Mononuclear cell (primary cell): ENCODE data around the gene PHOSPHO1. TPM values are rescaled to one million over a fixed set of nuclear protein-coding genes. Genes with fewer than 3 reads are reported as not detected.

Experiments
- H3K27me3 ChIP-seq: 2 replicates; pipeline ENCODE4 v1.6.0; 2011; ENCODE audit warnings: low read length, control low read depth; ENCODE audit not compliant: insufficient read depth
- H3K4me1 ChIP-seq: 2 replicates; pipeline ENCODE4 v1.5.1; 2011; ENCODE audit warnings: mild to moderate bottlenecking, low read length, control low read depth; ENCODE audit not compliant: insufficient read depth
- H3K4me3 ChIP-seq: 2 replicates; pipeline ENCODE4 v1.5.1; 2011; ENCODE audit warnings: mild to moderate bottlenecking, low read length, moderate library complexity
- H3K9me3 ChIP-seq: 2 replicates; pipeline ENCODE4 v1.5.1; 2011; ENCODE audit warnings: low read depth, mild to moderate bottlenecking, control low read depth, low read length
- total RNA-seq: library from RNA; depleted of rRNA; stranded (reverse); fragments of >200 nt; gene quantifications from one replicate; pipeline ENCODE4 v1.2.3, GENCODE V29; 2012

Gene PHOSPHO1
- total RNA-seq, 1 donor: 0.21 TPM

- Histone ChIP-seq H3K9me3 (no peaks in the 10 kb centered on the region), H3K4me3 (no peak overlapping the region), H3K4me1 (peaks cover 31% of the 10 kb centered on the region), H3K27me3 (no peaks in the 10 kb centered on the region)
These were observed 24.5 kb upstream of the PHOSPHO1 start for GRCh38 chr17:49255125-49255524.

DNA sequence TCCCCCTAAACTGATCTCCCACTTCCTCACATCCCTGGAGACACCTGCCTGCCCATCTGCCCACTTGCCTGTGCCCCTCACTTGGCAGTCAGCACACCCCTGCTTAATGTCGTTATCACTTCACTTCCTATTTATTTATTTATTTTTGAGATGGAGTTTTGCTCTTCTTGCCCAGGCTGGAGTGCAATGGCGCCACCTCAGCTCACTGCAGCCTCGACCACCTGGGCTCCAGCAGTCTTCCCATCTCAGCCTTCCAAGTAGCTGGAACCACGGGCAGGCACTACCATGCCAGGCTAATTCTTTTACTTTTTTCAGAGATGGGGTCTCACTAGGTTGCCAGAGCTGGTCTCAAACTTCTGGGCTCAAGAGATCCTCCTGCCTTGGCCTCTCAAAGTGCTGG, 23.5 kb upstream of the PHOSPHO1 start:
- Histone ChIP-seq H3K27me3 (no peaks in the 10 kb centered on the region), H3K4me1 (peaks cover 23% of the 10 kb centered on the region), H3K4me3 (no peak overlapping the region), H3K9me3 (no peaks in the 10 kb centered on the region)

GRCh38 chr17:49252148-49252695, 21.6 kb upstream of the PHOSPHO1 start:
- peaks cover 23% of the 10 kb centered on the region for H3K4me1 ChIP-seq
- H3K4me3 ChIP-seq: no peak overlapping the region
- H3K9me3 ChIP-seq: no peaks in the 10 kb centered on the region
- no peaks in the 10 kb centered on the region for H3K27me3 ChIP-seq

GRCh38 chr17:49249890-49250522, 19.4 kb upstream of the PHOSPHO1 start:
- H3K4me1 ChIP-seq: peaks cover 22% of the 10 kb centered on the region
- H3K4me3 ChIP-seq: no peak overlapping the region
- H3K27me3 ChIP-seq: no peaks in the 10 kb centered on the region
- H3K9me3 ChIP-seq: no peaks in the 10 kb centered on the region

DNA sequence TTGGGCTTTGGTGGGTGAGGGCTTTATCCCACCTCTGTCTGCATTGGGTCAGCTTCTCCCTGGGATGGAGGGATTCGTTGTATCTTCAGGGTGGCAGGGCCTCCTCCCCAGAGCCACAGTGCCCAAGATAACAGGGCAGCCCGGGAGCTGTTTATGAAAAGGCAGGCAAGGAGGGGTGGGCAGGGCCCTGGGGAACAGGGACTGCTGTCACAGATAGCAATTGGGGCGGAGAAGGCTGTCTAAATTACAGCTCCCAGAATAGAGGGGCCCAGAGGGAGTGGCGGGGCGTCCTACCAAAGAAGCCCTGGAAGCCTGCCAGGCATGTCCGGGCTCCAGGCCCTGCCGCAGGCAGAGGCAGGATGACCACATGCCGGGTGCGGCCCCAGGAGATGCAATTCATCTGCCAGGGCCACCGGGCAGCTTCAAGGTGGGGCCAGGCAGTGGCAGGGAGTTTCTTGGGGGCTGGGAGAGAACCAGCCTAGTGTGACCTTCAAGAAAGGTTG, 18.8 kb upstream of the PHOSPHO1 start:
- peaks cover 19% of the 10 kb centered on the region for H3K4me1 ChIP-seq
- H3K27me3 ChIP-seq: no peaks in the 10 kb centered on the region
- no peak overlapping the region for H3K4me3 ChIP-seq
- H3K9me3 ChIP-seq: no peaks in the 10 kb centered on the region

GRCh38 chr17:49247944-49248343, 17.4 kb upstream of the PHOSPHO1 start:
- H3K4me3 ChIP-seq: no peak overlapping the region
- H3K4me1 ChIP-seq: peaks cover 18% of the 10 kb centered on the region
- no peaks in the 10 kb centered on the region for H3K27me3 ChIP-seq
- no peaks in the 10 kb centered on the region for H3K9me3 ChIP-seq

DNA sequence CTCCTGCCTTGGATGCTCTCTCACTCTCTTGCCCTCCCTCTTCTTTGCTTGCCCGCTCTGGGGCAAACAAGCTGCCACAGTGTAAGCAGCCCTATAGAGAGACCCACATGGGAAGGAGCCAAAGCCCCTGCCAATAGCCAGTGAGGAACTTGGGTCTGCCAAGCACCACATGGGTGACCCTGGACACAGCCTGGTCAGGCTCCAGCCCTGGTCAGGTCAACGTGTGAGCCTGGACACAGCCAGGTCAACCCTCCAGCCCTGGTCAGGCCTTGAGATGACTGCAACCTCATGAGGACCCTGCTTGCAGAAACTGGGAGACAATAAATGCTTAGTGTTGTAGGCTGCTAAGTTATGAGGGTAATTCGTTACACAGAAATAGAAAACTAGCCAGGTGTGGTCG, 14.3 kb upstream of the PHOSPHO1 start:
- Histone ChIP-seq H3K4me1 (no peaks in the 10 kb centered on the region), H3K27me3 (no peaks in the 10 kb centered on the region), H3K9me3 (no peaks in the 10 kb centered on the region), H3K4me3 (no peak overlapping the region)

DNA sequence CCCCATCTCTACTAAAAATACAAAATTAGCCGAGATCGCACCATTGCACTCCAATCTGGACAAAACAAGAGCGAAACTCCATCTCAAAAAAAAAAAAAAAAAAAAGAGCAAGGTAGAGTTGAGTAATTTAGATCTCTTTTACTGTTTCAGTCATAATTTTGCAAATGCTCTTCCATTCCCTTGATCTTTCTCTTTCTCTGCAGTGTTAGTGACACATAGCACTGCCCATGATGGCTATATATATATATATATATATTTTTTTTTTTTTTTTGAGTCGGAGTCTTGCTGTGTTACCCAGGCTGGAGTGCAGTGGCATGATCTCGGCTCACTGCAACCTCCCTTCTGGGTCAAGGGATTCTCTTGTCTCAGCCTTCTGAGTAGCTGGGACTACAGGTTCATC, 12.2 kb upstream of the PHOSPHO1 start:
- Histone ChIP-seq H3K9me3 (no peaks in the 10 kb centered on the region), H3K27me3 (no peaks in the 10 kb centered on the region), H3K4me1 (no peaks in the 10 kb centered on the region), H3K4me3 (no peak overlapping the region)

- Histone ChIP-seq H3K27me3 (no peaks in the 10 kb centered on the region), H3K4me1 (peaks cover 5% of the 10 kb centered on the region), H3K9me3 (no peaks in the 10 kb centered on the region), H3K4me3 (no peak overlapping the region)
These were observed 11.3 kb upstream of the PHOSPHO1 start for GRCh38 chr17:49241692-49242397.

DNA sequence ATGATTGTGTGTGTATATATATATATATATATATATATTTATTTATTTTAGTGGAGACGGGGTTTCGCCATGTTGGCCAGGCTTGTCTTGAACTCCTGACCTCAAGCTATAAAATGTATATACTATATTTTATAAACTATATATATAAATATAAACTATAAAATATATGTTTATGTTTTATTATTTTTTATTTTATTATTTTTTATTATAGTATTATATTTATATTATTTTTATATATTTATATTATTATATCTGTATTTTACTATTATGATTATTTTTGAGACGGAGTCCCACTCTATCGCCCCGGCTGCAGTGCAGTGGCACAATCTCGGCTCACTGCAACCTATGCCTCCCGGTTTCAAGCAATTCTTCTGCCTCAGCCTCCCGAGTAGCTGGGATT, 10.5 kb upstream of the PHOSPHO1 start:
- peaks cover 10% of the 10 kb centered on the region for H3K4me1 ChIP-seq
- H3K4me3 ChIP-seq: no peak overlapping the region
- no peaks in the 10 kb centered on the region for H3K27me3 ChIP-seq
- no peaks in the 10 kb centered on the region for H3K9me3 ChIP-seq

DNA sequence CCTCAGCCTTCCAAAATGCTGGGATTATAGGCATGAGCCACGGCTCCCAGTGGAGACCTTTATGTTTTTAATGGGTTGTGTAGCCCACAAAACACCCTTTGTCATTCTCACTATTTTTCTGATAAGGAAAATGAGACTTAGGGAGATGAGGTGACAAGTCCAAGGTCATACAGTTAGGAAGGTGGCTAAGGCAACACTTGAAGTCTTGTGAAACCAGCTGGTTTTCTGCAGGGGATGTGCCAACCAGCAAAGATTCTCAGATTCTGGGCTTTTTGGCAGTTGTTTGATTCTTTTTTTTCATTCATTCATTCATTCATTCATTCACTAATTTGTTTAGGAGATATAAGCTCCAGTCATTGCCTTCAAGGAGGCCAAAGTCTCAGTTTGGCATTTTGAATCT, 10.0 kb upstream of the PHOSPHO1 start:
- Histone ChIP-seq H3K27me3 (no peaks in the 10 kb centered on the region), H3K4me3 (no peak overlapping the region), H3K4me1 (peaks cover 14% of the 10 kb centered on the region), H3K9me3 (no peaks in the 10 kb centered on the region)

DNA sequence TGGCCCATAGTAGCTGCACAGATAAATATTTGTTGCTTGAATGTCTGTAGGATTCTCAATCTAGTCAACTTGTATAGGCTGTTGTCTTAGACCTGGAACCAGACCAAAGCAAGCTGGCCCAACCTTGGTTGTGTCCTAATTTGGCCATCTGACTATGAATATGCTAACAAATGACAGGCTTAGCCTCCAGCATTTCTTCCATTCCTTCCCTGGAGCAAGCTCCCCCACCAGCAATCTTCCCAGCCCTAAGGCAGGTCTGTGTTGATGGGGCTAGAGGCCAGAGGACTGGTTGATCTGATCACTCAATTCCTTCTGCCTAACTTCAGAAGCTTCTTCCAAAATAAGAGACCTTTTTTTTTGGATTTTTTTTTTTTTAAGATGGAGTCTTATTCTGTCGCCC, 9.4 kb upstream of the PHOSPHO1 start:
- Histone ChIP-seq H3K4me3 (no peak overlapping the region), H3K27me3 (no peaks in the 10 kb centered on the region), H3K4me1 (peaks cover 20% of the 10 kb centered on the region), H3K9me3 (no peaks in the 10 kb centered on the region)

DNA sequence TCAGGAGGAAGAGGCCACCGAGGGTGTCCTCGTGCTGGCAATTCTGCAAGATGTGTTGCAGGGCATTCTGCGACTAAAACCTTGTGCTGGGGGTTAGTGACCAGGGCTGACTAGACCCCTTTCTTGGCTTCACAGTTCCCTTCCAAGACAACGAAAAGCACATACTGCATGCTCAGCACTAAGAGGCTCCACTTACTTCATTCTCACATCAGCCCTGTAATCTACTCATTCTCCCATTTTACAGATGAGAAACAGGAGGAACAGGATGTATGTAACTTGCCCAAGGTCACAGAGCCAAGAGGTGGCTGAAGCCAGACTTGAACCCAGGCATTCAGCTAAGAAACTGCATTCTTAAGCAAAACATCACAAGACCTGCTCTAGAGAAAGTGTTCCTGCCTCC, 5.3 kb upstream of the PHOSPHO1 start:
- Histone ChIP-seq H3K4me3 (no peak overlapping the region), H3K4me1 (peaks cover 34% of the 10 kb centered on the region), H3K27me3 (peaks cover 6% of the 10 kb centered on the region), H3K9me3 (no peaks in the 10 kb centered on the region)

GRCh38 chr17:49234509-49235080, 4.0 kb upstream of the PHOSPHO1 start:
- Histone ChIP-seq H3K9me3 (no peaks in the 10 kb centered on the region), H3K27me3 (peaks cover 8% of the 10 kb centered on the region), H3K4me1 (peaks cover 47% of the 10 kb centered on the region), H3K4me3 (no peak overlapping the region)

DNA sequence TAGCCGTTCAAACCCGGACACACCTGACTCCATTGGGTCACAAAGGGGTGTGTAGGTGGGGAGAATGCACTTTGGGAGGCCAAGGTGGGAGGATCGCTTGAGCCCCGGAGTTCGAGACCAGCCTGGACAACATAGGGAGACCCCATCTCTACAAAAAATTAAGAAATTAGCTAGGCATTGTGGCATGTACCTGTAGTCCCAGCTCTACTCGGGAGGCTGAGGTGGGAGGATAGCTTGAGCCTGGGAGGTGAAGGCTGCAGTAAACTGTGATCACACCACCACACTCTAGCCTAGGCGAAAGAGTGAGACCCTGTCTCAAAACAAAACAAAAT, 942 bp upstream of the PHOSPHO1 start:
- peaks cover 15% of the 10 kb centered on the region for H3K27me3 ChIP-seq
- no peaks in the 10 kb centered on the region for H3K9me3 ChIP-seq
- peak overlapping the region; percentile 57 for H3K4me3 ChIP-seq
- H3K4me1 ChIP-seq: peaks cover 57% of the 10 kb centered on the region
